SH-SY5Y (cell line): Measurements from ENCODE around the gene DNAL4.

Experiments used
- GATA2 ChIP-seq: IDR thresholded peaks from 2 replicates; pipeline ENCODE4 v1.6.1; 2011; ENCODE audit warnings: mild to moderate bottlenecking, low read depth, low read length
- GATA3 ChIP-seq: IDR thresholded peaks from 2 replicates; pipeline ENCODE4 v1.6.1; 2011; ENCODE audit warnings: low read depth, mild to moderate bottlenecking, low read length, moderate library complexity

GRCh38 chr22:38728871-38729796, 64.8 kb downstream of the DNAL4 start:
- TF ChIP-seq GATA2 (no peak), GATA3 (no peak)
